ENCODE results near the gene PRKCH. TPM values are rescaled to one million over a fixed set of nuclear protein-coding genes. Genes with fewer than 3 reads are reported as not detected.

The PRKCH gene
- total and polyA plus RNA-seq, 2 of the 13 experiments (the other 11 are each of a cell fraction or from before 2014, with no cell fraction given) = 0.48 to 1.3 TPM

GRCh38 chr14:61553730-61554641, 232.6 kb downstream of the PRKCH start (continued):
- TF ChIP-seq SNAPC5 (CRISPR knock-in tag; IDR thresholded peaks at IDR 0.05; ENCODE audit: borderline replicate concordance) (peak; percentile 78; the same call in 1 of the 2 replicates), ZNF253 (CRISPR knock-in tag; IDR thresholded peaks at IDR 0.05; ENCODE audit: borderline replicate concordance) (no peak), IKZF1 (IDR thresholded peaks at IDR 0.05) (no peak), BCLAF1 (IDR thresholded peaks at IDR 0.05) (no peak), MLX (CRISPR knock-in tag; IDR thresholded peaks at IDR 0.05) (peak; percentile 67; the same call in 1 of the 2 replicates), LCORL (IDR thresholded peaks at IDR 0.05) (peak; percentile 89), LCORL (CRISPR knock-in tag; IDR thresholded peaks at IDR 0.05) (peak; percentile 94), CTCF (CRISPR knock-in tag; IDR thresholded peaks at IDR 0.05) (no peak), ZNF513 (CRISPR knock-in tag; conservative IDR thresholded peaks at IDR 0.05) (no peak), ZBTB46 (CRISPR knock-in tag; IDR thresholded peaks at IDR 0.05; ENCODE audit: borderline replicate concordance) (no peak), PPARG (CRISPR knock-in tag; conservative IDR thresholded peaks at IDR 0.05) (peak; percentile 70), WIZ (CRISPR knock-in tag; IDR thresholded peaks at IDR 0.05) (peak; percentile 18; the same call in 1 of the 2 replicates), ZNF207 (IDR thresholded peaks at IDR 0.05; ENCODE audit: borderline replicate concordance) (no peak), HNF4G (IDR thresholded peaks at IDR 0.05; ENCODE audit: borderline replicate concordance, low read depth, low read length) (peak; percentile 75; the same call in 1 of the 2 replicates), HNF4G (CRISPR knock-in tag; IDR thresholded peaks at IDR 0.05; ENCODE audit: borderline replicate concordance, low read depth) (no peak), HIC2 (CRISPR knock-in tag; IDR thresholded peaks at IDR 0.05; ENCODE audit: low read depth) (peak; percentile 85), ZNF260 (CRISPR knock-in tag; IDR thresholded peaks at IDR 0.05; ENCODE audit: borderline replicate concordance, low read depth) (no peak), ZNF546 (CRISPR knock-in tag; conservative IDR thresholded peaks at IDR 0.05) (no peak)
